Neuronal stem cell (in vitro differentiated cells): ENCODE results near the gene EHD1.
A peak's percentile ranks its signal among the peaks of the same experiment; 100 is the strongest.
"Not testable (repeated sequence)": the region's sequence is repeated elsewhere in the genome, so short reads cannot be mapped to it uniquely, and the experiment has no call there.

Source experiments
- DNase-seq: peaks from one replicate; pipeline ENCODE4 v3.0.0-alpha.2; 2013; ENCODE audit warnings: low spot score
- H2AFZ ChIP-seq: one replicate; pipeline ENCODE4 v1.6.1; 2013; ENCODE audit warnings: mild to moderate bottlenecking, low read length, inconsistent platforms
- H2AK5ac ChIP-seq: 2 replicates; pipeline ENCODE4 v1.6.1; 2013; ENCODE audit warnings: low read depth, mild to moderate bottlenecking, inconsistent platforms, low read length, moderate library complexity, mixed read lengths
- H2BK120ac ChIP-seq: 2 replicates; pipeline ENCODE4 v1.6.1; 2013; ENCODE audit warnings: low read depth, mild to moderate bottlenecking, inconsistent platforms, low read length, moderate library complexity, mixed read lengths
- H2BK12ac ChIP-seq: one replicate; pipeline ENCODE4 v1.6.1; 2013; ENCODE audit warnings: low read length, inconsistent platforms
- H2BK15ac ChIP-seq: 2 replicates; pipeline ENCODE4 v1.6.1; 2013; ENCODE audit warnings: mild to moderate bottlenecking, low read length, inconsistent platforms, mixed read lengths
- H2BK5ac ChIP-seq: one replicate; pipeline ENCODE4 v1.6.1; 2013; ENCODE audit warnings: inconsistent platforms, mild to moderate bottlenecking, low read length, moderate library complexity
- H3K14ac ChIP-seq: one replicate; pipeline ENCODE4 v1.6.1; 2013; ENCODE audit warnings: low read length, inconsistent platforms
- H3K18ac ChIP-seq: 2 replicates; pipeline ENCODE4 v1.6.1; 2013; ENCODE audit warnings: low read length, inconsistent platforms
- H3K23ac ChIP-seq: 2 replicates; pipeline ENCODE4 v1.6.1; 2013; ENCODE audit warnings: low read depth, mild to moderate bottlenecking, mixed read lengths, low read length, inconsistent platforms; ENCODE audit not compliant: poor library complexity
- H3K27ac ChIP-seq: replicated peaks from 3 replicates; pipeline ENCODE4 v1.5.1; 2013; ENCODE audit warnings: low read length, inconsistent platforms
- H3K27me3 ChIP-seq, 3 experiments: 2 replicates each; pipeline ENCODE4 v1.6.1; 2013; ENCODE audit warnings: low read length in 3 of 3, mild to moderate bottlenecking in 2 of 3, inconsistent platforms in 1 of 3, low read depth in 1 of 3, mixed read lengths in 1 of 3, moderate library complexity in 1 of 3; ENCODE audit not compliant: control insufficient read depth in 3 of 3, insufficient read depth in 3 of 3
- H3K36me3 ChIP-seq, 2 donors: replicated peaks in 1 of 2; 2 replicates each; pipeline ENCODE4 v1.6.1; 2013; ENCODE audit warnings: low read length in 2 of 2; ENCODE audit not compliant: control insufficient read depth in 2 of 2, insufficient read depth in 2 of 2
- H3K4ac ChIP-seq: 2 replicates; pipeline ENCODE4 v1.6.1; 2013; ENCODE audit warnings: inconsistent platforms, mild to moderate bottlenecking, low read length, moderate library complexity
- H3K4me1 ChIP-seq, 2 donors: 1 replicate in 1 of 2; 2 replicates in 1 of 2; pipeline ENCODE4 v1.6.1; 2013; ENCODE audit warnings: low read length in 2 of 2, low read depth in 1 of 2; ENCODE audit not compliant: control insufficient read depth in 2 of 2, insufficient read depth in 1 of 2
- H3K4me2 ChIP-seq: one replicate; pipeline ENCODE4 v1.6.1; 2013; ENCODE audit warnings: mild to moderate bottlenecking, low read length, inconsistent platforms; ENCODE audit not compliant: insufficient read depth, poor library complexity, severe bottlenecking
- H3K4me3 ChIP-seq, 2 donors: 2 replicates each; pipeline ENCODE4 v1.5.1; 2013; ENCODE audit warnings: low read length in 2 of 2, mild to moderate bottlenecking in 2 of 2, inconsistent platforms in 1 of 2, moderate library complexity in 1 of 2
- H3K79me1 ChIP-seq: one replicate; pipeline ENCODE4 v1.6.1; 2013; ENCODE audit warnings: low read depth, mild to moderate bottlenecking, inconsistent platforms, low read length, moderate library complexity
- H3K9ac ChIP-seq: one replicate; pipeline ENCODE4 v1.6.1; 2013; ENCODE audit warnings: mild to moderate bottlenecking, low read depth, low read length, inconsistent platforms; ENCODE audit not compliant: poor library complexity
- H3K9me3 ChIP-seq, 2 donors: replicated peaks in 1 of 2; 2 replicates each; pipeline versions ENCODE3 to v1.6.1; 2013; ENCODE audit warnings: low read length in 2 of 2, mild to moderate bottlenecking in 2 of 2, inconsistent platforms in 1 of 2, low read depth in 1 of 2, mixed read lengths in 1 of 2, moderate library complexity in 1 of 2; ENCODE audit not compliant: control insufficient read depth in 2 of 2, insufficient read depth in 1 of 2
- H4K8ac ChIP-seq: one replicate; pipeline ENCODE4 v1.6.1; 2013; ENCODE audit warnings: low read depth, mild to moderate bottlenecking, inconsistent platforms, low read length, moderate library complexity
- H4K91ac ChIP-seq: one replicate; pipeline ENCODE4 v1.6.1; 2013; ENCODE audit warnings: low read length, low read depth, mild to moderate bottlenecking, inconsistent platforms; ENCODE audit not compliant: poor library complexity
- whole genome bisulfite sequencing, 2 donors: extraction: QIAGEN DNeasy Blood & Tissue Kit; methylation state at CpG; one replicate each; pipeline ENCODE4 v1.1.7; 2013; ENCODE audit warnings: missing lambda C conversion rate in 2 of 2, mixed read lengths in 1 of 2; ENCODE audit not compliant: insufficient read length in 2 of 2, insufficient replicate concordance in 1 of 2; ENCODE audit errors: extremely low coverage in 2 of 2; 5-methylcytosine and 5-hydroxymethylcytosine counted together

Gene EHD1

GRCh38 chr11:64823568-64824119, 54.8 kb downstream of the EHD1 start:
- Histone ChIP-seq H2BK120ac (no peak overlapping the region), H3K18ac (no peak overlapping the region), H2AK5ac (no peak overlapping the region), H2BK12ac (no peak overlapping the region), H2AFZ (no peak overlapping the region), H3K4me2 (no peak overlapping the region), H4K8ac (no peak overlapping the region), H3K79me1 (no peaks in the 10 kb centered on the region), H3K4me3 (no peak overlapping the region), H3K27ac (no peak overlapping the region), H3K9me3 (no peaks in the 10 kb centered on the region), H3K36me3 (no peaks in the 10 kb centered on the region), H3K4me1 (no peaks in the 10 kb centered on the region), H3K9ac (no peak overlapping the region), H3K4ac (no peak overlapping the region), H3K27me3 (peaks cover 0 to 3% (median 0%) of the 10 kb centered on the region in 3 experiments), H4K91ac (no peak overlapping the region), H3K14ac (no peak overlapping the region), H2BK5ac (no peak overlapping the region), H3K23ac (no peak overlapping the region), H2BK15ac (no peak overlapping the region)
- DNase-seq = no peak
- WGBS, 2 donors = 90% methylated on average over 2 of the region's 11 CpGs; no CpG with 5 or more reads in 1 of the 2 donors

GRCh38 chr11:64817476-64817875, 60.9 kb downstream of the EHD1 start:
- Histone ChIP-seq H3K36me3 (no peaks in the 10 kb centered on the region), H3K4me2 (no peak overlapping the region), H3K14ac (no peak overlapping the region), H2BK120ac (no peak overlapping the region), H2BK15ac (no peak overlapping the region), H4K8ac (no peak overlapping the region), H3K23ac (no peak overlapping the region), H3K4me1 (no peaks in the 10 kb centered on the region), H2AFZ (no peak overlapping the region), H3K79me1 (no peaks in the 10 kb centered on the region), H2BK5ac (no peak overlapping the region), H3K9me3 (no peaks in the 10 kb centered on the region), H2AK5ac (peak overlapping the region; percentile 40), H3K27ac (no peak overlapping the region), H3K4ac (no peak overlapping the region), H3K18ac (no peak overlapping the region), H3K27me3 (peaks cover 0 to 7% (median 0%) of the 10 kb centered on the region in 3 experiments), H4K91ac (no peak overlapping the region), H2BK12ac (no peak overlapping the region), H3K4me3 (no peak overlapping the region), H3K9ac (no peak overlapping the region)
- WGBS, 2 donors = no CpG with 5 or more reads among the region's 3 CpGs
- DNase-seq = no peak

GRCh38 chr11:64815433-64815832, 63.0 kb downstream of the EHD1 start:
- not testable (repeated sequence) for H2BK12ac ChIP-seq, H3K79me1 ChIP-seq, H3K27me3 ChIP-seq, H2AFZ ChIP-seq, H3K18ac ChIP-seq, H3K9me3 ChIP-seq, H4K8ac ChIP-seq, H3K14ac ChIP-seq, H2BK15ac ChIP-seq, H3K23ac ChIP-seq, H2BK120ac ChIP-seq, H3K4me1 ChIP-seq, H3K4me3 ChIP-seq, H4K91ac ChIP-seq, H3K9ac ChIP-seq, H3K36me3 ChIP-seq, H3K4ac ChIP-seq, H3K4me2 ChIP-seq, H2BK5ac ChIP-seq, H2AK5ac ChIP-seq, H3K27ac ChIP-seq, DNase-seq
- no CpG with 5 or more reads among the region's 5 CpGs for WGBS, 2 donors

GRCh38 chr11:64814712-64815187, 63.7 kb downstream of the EHD1 start:
- H3K4ac ChIP-seq = no peak overlapping the region
- H3K23ac ChIP-seq = no peak overlapping the region
- H3K4me3 ChIP-seq = no peak overlapping the region
- H4K91ac ChIP-seq = no peak overlapping the region
- H3K14ac ChIP-seq = no peak overlapping the region
- no peak overlapping the region for H4K8ac ChIP-seq
- no peak overlapping the region for H3K27ac ChIP-seq
- no peak overlapping the region for H3K18ac ChIP-seq
- no peak overlapping the region for H2BK12ac ChIP-seq
- H3K27me3 ChIP-seq = peaks cover 0 to 7% (median 0%) of the 10 kb centered on the region in 3 experiments
- no peak overlapping the region for H2AK5ac ChIP-seq
- H3K79me1 ChIP-seq = peaks cover 1% of the 10 kb centered on the region
- no peak overlapping the region for H3K9ac ChIP-seq
- peaks cover 0 to under 1% of the 10 kb centered on the region in 2 donors for H3K4me1 ChIP-seq
- H2BK15ac ChIP-seq = no peak overlapping the region
- WGBS, 2 donors = no CpG with 5 or more reads among the region's 7 CpGs
- no peak overlapping the region for H2BK120ac ChIP-seq
- no peak overlapping the region for H2AFZ ChIP-seq
- H3K36me3 ChIP-seq = no peaks in the 10 kb centered on the region
- no peak for DNase-seq
- no peak overlapping the region for H2BK5ac ChIP-seq
- no peak overlapping the region for H3K4me2 ChIP-seq
- H3K9me3 ChIP-seq = no peaks in the 10 kb centered on the region
